Transverse colon (tissue), 3 donors: ENCODE data around the gene RRP7A.

Source experiments
- EP300 ChIP-seq: sonication (generic); formaldehyde crosslinking; IDR thresholded peaks from one replicate; pipeline ENCODE4 v1.6.1; 2017; ENCODE audit warnings: antibody characterized with exemption, low read depth
- POLR2A ChIP-seq: fragments of 450-650 bp; IDR thresholded peaks from one replicate; pipeline ENCODE4 v1.6.1; 2016; ENCODE audit warnings: antibody characterized with exemption, mild to moderate bottlenecking, moderate library complexity
- TF ChIP-seq, protein P1 (sequence below), 5 experiments: fragments of 200-600 bp in 3 of 5; fragments of 450-650 bp in 2 of 5; sonication (generic) in 3 of 5; IDR thresholded peaks; 1 replicate in 2 of 5; 2 replicates in 3 of 5; pipeline ENCODE4 v1.5.1; 2016 to 2017; ENCODE audit warnings: antibody characterized with exemption in 5 of 5, inconsistent platforms in 3 of 5, mild to moderate bottlenecking in 2 of 5, moderate library complexity in 1 of 5

DNA sequence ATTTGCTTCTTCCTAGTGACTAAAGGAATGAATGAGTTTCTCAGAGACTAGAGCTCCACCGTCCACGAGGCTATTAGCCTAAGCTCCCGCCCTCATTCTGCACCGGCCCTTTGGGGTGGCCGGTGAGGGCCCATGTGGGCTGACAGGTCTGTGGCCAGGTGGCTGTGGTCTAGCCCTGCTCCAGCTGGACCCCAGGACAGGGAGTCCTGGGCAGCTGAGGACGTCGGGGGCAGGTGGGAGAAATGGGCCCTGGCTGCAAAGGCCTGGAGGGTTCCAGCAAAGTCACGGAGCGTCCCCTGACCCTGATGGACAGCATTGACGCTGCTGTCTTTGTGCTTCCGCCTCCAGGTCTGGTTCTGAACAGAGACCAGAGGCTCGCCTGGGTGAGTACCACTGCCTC is 46.4 kb upstream of the RRP7A start:
- TF ChIP-seq, protein P1, sequence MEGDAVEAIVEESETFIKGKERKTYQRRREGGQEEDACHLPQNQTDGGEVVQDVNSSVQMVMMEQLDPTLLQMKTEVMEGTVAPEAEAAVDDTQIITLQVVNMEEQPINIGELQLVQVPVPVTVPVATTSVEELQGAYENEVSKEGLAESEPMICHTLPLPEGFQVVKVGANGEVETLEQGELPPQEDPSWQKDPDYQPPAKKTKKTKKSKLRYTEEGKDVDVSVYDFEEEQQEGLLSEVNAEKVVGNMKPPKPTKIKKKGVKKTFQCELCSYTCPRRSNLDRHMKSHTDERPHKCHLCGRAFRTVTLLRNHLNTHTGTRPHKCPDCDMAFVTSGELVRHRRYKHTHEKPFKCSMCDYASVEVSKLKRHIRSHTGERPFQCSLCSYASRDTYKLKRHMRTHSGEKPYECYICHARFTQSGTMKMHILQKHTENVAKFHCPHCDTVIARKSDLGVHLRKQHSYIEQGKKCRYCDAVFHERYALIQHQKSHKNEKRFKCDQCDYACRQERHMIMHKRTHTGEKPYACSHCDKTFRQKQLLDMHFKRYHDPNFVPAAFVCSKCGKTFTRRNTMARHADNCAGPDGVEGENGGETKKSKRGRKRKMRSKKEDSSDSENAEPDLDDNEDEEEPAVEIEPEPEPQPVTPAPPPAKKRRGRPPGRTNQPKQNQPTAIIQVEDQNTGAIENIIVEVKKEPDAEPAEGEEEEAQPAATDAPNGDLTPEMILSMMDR (IDR thresholded peaks at IDR 0.05) = no peak
- TF ChIP-seq POLR2A (no peak), EP300 (no peak)
